SK-N-MC (cell line): ENCODE results near the gene ASB15.

Experiments used
- EZH2 ChIP-seq: fragments of 200-600 bp; sonication (generic); IDR thresholded peaks from one replicate; pipeline ENCODE4 v1.6.1; 2017; ENCODE audit warnings: antibody characterized with exemption
- FOXP2 ChIP-seq: optimal IDR thresholded peaks from 2 replicates; pipeline ENCODE3; 2011; ENCODE audit warnings: mild to moderate bottlenecking, moderate library complexity; ENCODE audit not compliant: insufficient read depth; ENCODE audit errors: extremely low read length, control extremely low read depth
- POLR2AphosphoS5 ChIP-seq: IDR thresholded peaks from 2 replicates; pipeline ENCODE4 v1.6.1; 2012; ENCODE audit warnings: mild to moderate bottlenecking, low read depth, low read length, borderline replicate concordance

DNA sequence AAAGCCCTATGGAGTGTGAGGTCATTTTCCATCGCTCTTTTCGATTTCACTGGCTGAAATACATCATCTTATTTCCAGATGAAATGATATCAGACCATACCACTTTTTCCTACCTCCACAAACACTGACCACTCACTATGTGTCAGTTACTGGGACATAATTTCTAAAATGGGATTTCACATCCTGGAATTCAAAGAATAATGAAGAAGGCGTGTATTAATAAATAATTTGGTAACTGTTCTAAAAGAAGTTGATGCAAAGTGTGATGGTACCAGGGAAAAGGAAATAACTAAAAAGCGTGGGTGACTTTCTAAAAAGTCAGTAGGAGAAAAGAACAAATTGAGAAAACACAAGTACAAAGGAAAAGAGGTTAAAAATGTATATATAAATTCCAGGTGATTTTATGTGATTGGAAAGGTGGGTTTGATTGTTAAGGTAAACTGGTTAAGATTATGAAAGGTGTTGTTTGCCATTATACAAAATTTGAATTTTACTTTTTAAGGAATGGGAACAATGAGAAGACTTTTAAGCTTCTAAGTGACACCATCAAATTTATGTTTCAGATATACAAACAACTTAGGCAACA is 43.2 kb upstream of the ASB15 start:
- TF ChIP-seq EZH2, result no peak
- no peak for TF ChIP-seq POLR2AphosphoS5
- no peak for TF ChIP-seq FOXP2
